HG03558 (cell line): ENCODE results near the gene RBM47.
"Not testable (repeated sequence)": the region's sequence is repeated elsewhere in the genome, so short reads cannot be mapped to it uniquely, and the experiment has no call there.

Source experiments
- ATAC-seq: cut with Tn5 transposase; IDR thresholded peaks from one replicate; pipeline ENCODE4 v1.9.1; 2021; ENCODE audit warnings: moderate number of reproducible peaks; ENCODE audit not compliant: unreplicated experiment; ENCODE audit errors: extremely low read depth

Gene RBM47

GRCh38 chr4:40546969-40547788 lies 82.5 kb downstream of the RBM47 start:
- no peak for ATAC-seq

GRCh38 chr4:40546506-40546905 lies 83.2 kb downstream of the RBM47 start:
- ATAC-seq, result no peak

DNA sequence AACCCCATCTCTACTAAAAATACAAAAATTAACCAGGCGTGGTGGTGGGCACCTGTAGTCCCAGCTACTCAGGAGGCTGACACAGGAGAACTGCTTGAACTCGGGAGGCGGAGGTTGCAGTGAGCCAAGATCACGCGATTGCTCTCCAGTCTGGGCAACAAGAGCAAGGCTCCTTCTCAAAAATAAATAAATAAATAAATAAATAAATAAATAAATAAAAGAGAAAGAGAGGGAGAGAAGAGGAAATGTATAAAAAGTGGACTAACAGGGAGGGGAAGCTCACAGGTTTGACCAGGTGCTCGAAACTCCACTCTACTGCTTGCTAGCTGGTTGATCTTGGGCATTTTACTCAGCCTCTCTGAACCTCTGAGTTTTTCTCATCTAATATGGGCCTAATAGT lies 84.2 kb downstream of the RBM47 start:
- not testable (repeated sequence) for ATAC-seq

DNA sequence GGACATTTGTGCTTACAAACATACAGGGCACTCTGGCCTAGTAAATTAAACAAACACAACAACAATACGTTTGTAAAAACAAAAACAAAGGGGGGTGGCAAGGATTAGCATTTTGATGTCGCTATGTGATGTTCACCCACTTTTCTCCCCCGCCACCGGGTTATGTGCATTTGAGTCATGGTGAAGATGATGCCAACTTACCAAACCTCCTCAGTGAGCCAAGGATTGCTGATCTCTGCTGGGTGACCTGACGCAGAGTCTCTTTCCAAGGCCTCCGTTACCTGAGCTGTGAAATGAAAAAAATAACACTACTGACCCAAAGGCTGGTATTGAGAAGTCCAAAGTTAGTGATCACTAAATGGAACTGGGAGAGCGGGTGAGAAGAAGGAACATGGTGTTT lies 85.4 kb downstream of the RBM47 start:
- no peak for ATAC-seq

DNA sequence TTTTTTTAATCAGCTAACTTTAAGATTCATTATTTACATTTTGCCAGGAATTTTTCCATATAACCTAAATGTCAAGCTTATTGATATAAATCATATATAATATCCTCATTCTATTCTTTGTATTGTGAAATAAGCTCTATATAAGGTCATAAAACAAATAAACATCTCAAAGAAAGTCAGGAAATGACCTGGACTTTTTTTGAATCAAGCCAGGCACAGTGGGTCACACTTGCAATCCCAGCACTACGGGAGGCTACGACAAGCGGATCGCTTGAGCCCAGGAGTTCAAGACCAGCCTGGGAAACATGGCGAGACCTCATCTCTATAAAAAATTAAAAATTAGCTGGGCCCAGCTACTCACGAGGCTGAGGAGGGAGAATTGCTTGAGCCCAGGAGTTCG lies 88.9 kb downstream of the RBM47 start:
- ATAC-seq, result no peak

DNA sequence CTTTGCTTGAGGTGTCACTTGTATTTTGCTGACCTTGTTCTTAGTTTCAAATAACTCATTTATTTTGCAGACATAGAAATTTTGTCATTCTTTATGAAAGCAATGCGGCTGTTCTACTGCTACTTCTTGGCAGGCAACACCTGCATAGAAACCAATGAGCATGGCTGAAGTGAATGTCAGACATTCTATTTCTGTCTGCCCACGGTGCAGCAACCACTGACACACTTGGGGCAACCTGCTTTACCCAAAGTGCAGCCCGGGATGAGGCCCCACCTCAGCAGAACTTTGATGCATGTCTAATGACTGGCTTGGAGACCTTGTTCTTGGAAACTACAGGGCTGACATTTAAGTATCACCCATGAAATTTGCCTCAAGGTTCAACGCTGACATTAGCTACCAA lies 93.6 kb downstream of the RBM47 start:
- ATAC-seq, result no peak

- ATAC-seq, result no peak
These were observed 98.0 kb downstream of the RBM47 start for GRCh38 chr4:40531636-40532023.

- no peak for ATAC-seq
These were observed 98.6 kb downstream of the RBM47 start for GRCh38 chr4:40530961-40531635.

DNA sequence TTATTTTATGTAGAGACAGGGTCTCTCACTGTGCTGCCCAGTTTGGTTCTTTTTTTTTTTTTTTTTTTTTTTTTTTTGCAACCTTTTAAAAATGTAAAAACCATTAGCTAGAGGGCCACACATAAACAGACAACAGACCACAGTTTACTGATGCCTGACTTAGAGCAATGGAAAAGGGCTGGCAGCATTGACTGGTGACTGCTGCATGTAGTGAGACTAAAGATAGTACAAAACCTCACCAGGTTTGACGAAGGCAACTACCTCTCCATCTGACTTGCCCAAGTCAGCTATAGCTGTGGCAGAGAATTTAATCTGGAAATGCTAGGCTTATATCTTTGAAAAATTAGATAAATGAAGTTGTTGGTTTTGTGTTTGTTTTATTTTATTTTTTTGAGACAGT lies 102.9 kb downstream of the RBM47 start:
- no peak for ATAC-seq

GRCh38 chr4:40525752-40526598 lies 103.7 kb downstream of the RBM47 start:
- no peak for ATAC-seq

GRCh38 chr4:40524366-40525041 lies 105.2 kb downstream of the RBM47 start:
- ATAC-seq, result no peak

GRCh38 chr4:40523581-40523980 lies 106.1 kb downstream of the RBM47 start:
- no peak for ATAC-seq

GRCh38 chr4:40521957-40522356 lies 107.7 kb downstream of the RBM47 start:
- ATAC-seq, result no peak

- ATAC-seq, result no peak
These were observed 109.1 kb downstream of the RBM47 start for GRCh38 chr4:40520533-40520932.

GRCh38 chr4:40517081-40517480 lies 112.6 kb downstream of the RBM47 start:
- ATAC-seq, result not testable (repeated sequence)

DNA sequence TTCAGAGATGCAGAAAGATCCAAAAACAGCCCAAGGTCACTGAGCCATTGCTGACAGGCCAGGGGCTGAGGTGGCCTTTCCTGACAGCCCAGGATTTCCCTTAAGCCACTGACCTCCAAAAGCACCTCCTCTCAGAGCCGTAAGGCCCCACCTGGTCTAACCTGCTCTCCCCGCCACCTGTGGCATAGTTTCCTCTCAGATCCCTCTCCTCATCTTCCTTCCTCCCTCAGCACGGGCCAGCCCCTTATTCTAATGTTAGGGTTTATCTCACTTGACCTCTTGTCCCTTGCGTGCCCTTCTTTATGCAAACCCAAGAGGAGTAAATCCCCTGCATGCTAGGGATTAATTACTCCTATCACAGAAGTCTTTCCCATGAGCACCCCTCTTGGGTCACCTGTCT lies 113.0 kb downstream of the RBM47 start:
- ATAC-seq, result peak; percentile 30

DNA sequence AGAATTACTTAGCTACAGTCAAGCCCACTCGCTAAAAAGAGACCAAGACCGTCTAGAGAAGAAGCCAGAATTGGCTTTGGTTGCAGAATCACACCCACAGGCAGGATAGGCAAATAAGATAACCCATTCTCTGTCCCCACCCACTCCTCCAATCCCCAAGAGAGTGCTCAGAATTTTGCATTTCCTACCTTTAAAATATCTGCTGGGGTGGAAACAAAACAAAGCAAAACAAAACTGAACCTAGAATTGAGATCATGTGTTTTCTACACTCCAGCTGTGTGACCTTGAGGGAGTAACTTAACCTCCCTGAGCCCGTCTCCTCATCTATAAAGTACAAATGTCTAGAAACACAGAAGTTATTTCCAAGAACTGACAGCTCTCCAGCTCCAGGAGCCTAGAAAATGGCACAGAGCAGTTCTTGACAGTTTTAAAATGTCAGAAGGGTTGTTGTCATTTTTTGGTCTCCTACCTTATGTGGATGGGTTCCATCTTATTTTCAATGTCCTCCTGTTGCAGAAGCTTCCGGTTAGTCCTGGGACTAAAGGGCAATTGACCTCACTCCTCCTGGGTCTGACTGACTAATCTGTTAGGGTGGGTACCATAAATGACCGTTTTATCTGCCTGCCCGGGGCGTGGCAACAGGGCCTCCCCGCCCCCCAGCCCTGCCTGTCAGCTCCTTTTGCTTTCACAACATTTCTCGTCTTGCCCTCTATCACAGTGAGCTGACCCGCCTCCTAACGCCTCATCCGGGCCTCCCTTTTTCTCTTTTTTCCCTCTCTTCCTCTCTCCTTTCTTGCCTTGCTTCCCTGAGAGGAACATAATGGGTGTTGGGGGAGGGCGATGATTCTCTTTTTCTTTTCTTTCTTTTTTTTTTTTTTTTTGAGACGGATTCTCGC lies 114.0 kb downstream of the RBM47 start:
- ATAC-seq, result peak; percentile 57

DNA sequence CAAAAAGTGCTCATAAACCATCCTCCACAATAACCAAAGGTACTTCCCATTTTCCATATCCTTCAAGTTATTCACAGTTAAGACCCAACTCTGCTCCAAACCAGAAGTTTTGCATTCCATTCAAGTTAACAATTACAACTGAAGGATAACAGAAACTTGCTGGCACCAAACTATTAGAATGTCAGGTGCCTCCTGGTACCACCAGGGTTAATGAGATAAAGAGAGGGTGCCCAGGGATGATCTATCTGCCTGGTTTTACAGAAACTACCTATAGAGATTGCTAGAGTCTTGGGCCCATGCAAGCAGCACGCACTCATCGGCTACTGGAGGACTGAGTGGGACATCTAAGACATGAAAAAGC lies 114.6 kb downstream of the RBM47 start:
- no peak for ATAC-seq

DNA sequence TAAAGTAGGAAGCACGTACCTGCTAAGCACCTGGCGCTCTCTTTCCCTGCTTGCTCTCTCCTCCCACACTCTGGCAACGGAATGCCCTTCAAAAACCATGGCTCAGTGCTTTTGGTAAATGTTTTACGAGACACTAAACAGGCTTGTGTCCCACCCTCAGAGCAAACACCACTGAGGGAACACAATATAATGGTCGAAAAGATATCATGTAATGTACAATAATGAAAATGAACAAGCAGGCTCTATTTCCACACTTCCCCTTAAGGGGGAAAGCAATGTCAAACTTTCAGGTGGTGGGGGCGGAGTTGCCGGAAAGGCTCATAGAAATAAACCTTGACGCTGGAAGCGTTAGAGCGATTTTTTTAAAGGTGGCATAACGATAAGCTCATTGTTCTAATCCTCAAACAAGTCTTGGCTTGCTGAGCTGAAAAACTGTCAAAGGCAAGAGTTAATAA lies 115.1 kb downstream of the RBM47 start:
- ATAC-seq, result no peak
